Measurements from ENCODE around the gene SIPA1L2. TPM values are rescaled to one million over a fixed set of nuclear protein-coding genes. Genes with fewer than 3 reads are reported as not detected.

Gene SIPA1L2, protein sequence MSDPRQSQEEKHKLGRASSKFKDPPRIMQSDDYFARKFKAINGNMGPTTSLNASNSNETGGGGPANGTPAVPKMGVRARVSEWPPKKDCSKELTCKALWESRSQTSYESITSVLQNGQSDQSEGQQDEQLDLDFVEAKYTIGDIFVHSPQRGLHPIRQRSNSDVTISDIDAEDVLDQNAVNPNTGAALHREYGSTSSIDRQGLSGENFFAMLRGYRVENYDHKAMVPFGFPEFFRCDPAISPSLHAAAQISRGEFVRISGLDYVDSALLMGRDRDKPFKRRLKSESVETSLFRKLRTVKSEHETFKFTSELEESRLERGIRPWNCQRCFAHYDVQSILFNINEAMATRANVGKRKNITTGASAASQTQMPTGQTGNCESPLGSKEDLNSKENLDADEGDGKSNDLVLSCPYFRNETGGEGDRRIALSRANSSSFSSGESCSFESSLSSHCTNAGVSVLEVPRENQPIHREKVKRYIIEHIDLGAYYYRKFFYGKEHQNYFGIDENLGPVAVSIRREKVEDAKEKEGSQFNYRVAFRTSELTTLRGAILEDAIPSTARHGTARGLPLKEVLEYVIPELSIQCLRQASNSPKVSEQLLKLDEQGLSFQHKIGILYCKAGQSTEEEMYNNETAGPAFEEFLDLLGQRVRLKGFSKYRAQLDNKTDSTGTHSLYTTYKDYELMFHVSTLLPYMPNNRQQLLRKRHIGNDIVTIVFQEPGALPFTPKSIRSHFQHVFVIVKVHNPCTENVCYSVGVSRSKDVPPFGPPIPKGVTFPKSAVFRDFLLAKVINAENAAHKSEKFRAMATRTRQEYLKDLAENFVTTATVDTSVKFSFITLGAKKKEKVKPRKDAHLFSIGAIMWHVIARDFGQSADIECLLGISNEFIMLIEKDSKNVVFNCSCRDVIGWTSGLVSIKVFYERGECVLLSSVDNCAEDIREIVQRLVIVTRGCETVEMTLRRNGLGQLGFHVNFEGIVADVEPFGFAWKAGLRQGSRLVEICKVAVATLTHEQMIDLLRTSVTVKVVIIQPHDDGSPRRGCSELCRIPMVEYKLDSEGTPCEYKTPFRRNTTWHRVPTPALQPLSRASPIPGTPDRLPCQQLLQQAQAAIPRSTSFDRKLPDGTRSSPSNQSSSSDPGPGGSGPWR (N-terminal part only)
- 36.7 TPM for total RNA-seq

GRCh38 chr1:232630047-232630893, at the start of gene SIPA1L2:
TSS of gene SIPA1L2 (minus strand) at chr1:232630133. CDS start at chr1:232515339, 114,794 bp downstream.
- peak; percentile 93 for DNase-seq

GRCh38 chr1:232678185-232678886, 48.4 kb upstream of the SIPA1L2 start:
- no peak for DNase-seq

GRCh38 chr1:232676307-232676706, 46.4 kb upstream of the SIPA1L2 start:
- DNase-seq: no peak

- DNase-seq: no peak
Measured at GRCh38 chr1:232675898-232676297, 46.0 kb upstream of the SIPA1L2 start.

DNA sequence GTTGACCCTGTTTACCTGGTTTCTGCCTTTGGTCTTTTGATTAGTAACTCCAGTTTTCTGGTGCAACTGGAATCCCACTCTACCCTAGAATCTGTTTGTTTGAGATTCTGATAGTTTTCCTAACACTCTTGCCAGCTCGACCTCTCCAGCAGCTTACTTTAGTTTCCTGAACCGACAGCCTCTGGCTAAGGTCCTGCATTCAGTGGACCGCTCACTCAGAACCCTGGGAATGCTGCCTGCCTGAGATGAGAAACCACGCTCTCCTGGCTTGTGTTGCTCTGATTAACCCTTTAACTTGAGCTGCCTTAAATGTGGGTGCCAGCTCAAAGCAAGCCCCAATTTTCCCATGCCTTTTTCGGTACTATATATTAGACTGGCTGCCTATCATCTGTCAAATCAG, 45.3 kb upstream of the SIPA1L2 start:
- no peak for DNase-seq

- DNase-seq: no peak
Measured at GRCh38 chr1:232673256-232673655, 43.3 kb upstream of the SIPA1L2 start.

- DNase-seq: no peak
Measured at GRCh38 chr1:232669981-232670747, 40.2 kb upstream of the SIPA1L2 start.

DNA sequence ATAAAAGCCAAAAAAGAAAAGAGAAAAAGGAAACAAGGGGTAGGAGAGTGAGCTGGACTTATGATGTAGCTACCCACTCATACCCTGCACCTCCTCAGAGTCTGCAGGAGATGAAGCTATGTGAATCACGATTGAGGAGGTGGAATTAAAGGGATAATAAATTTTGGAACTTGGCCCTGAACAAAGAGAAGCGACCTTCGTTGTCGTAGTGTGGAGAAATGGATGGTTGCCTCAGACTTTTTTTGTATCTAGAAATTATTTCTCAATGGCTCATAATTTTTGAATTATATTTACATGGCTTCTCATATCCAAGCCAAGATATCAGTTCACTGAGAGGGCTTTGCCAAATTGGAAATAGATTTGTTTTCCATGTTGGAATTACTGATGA, 37.8 kb upstream of the SIPA1L2 start:
- no peak for DNase-seq

GRCh38 chr1:232667094-232667777, 37.3 kb upstream of the SIPA1L2 start:
- no peak for DNase-seq

DNA sequence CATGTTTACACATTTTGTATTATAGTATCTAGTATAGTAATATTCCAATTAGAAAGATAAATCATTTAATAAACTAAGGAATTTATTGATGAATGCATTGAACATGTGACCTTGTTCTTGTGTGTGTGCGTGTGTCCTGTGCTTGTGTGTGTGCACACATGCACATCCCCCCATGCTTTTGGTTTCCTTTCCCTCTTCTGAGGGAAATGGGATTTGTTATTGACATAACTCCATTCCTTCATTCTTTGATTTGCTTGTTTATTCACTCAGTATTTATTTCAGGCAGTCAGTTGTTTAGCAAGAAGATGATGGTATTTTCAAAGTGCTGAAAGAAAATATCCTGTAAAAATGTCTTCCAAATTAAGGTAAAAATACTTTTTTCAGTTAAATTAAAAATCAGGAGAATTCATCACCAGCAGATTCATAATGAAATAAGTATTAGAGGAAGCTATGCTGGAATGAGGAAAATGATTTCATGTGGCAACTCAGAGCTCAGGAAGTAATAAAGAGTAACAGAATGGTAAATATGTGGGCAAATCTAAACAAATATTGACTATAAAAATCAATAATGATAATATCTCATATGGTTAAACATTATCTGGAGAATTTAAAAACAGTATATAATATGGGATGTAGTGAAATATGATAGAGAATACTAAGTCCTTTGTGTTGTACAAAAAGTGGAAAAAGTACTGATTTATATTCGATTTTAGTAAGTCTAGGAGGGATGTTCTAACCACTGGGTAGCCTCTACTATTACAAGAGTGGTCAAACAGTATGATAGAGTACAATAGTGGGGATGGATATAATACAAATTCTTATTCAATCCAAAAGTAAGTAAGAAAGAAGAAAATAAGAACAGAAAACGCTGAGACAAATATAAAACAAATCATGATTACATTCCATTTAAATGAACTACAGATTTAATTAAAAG, 35.2 kb upstream of the SIPA1L2 start:
- no peak for DNase-seq

GRCh38 chr1:232662910-232663309, 33.0 kb upstream of the SIPA1L2 start:
- DNase-seq: no peak

- no peak for DNase-seq
Measured at GRCh38 chr1:232658386-232658785, 28.5 kb upstream of the SIPA1L2 start.

- no peak for DNase-seq
Measured at GRCh38 chr1:232657426-232658005, 27.6 kb upstream of the SIPA1L2 start.

- no peak for DNase-seq
Measured at GRCh38 chr1:232655746-232656085, 25.8 kb upstream of the SIPA1L2 start.

DNA sequence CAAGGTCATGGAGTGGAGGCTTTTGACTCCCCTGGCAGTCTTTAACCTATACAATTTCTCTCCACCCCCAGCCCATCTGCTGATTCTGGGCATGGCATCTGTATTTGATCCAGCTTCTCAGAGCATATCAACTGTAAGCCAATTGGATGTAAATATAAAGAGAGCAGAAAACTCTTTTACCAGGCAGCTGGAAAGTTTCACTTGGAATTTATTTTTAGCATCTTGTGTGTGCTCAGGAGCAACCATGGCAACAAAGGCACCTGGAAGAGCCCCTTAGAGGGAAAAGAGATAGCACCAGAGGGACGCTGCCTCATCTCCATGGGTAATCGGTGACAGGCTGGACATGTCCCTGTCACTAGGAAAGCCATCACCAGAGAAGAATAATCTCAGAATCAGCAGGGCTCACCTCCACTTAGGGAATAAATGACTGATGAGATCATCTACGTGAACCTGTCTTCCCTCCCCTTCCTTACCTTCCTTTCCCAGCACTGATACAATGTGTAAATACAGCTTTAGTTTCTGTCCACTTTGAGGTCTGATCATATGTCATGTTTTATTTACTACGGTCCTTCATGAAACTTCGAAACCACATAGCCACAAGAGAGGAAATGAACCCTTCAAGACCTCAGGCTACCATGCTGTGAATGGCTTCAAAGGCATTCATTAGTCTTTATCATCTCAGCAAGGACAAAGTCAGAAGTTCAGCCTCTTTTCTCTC, 25.3 kb upstream of the SIPA1L2 start:
- no peak for DNase-seq

- no peak for DNase-seq
Measured at GRCh38 chr1:232653789-232654188, 23.9 kb upstream of the SIPA1L2 start.

GRCh38 chr1:232650845-232651244, 20.9 kb upstream of the SIPA1L2 start:
- DNase-seq: no peak

DNA sequence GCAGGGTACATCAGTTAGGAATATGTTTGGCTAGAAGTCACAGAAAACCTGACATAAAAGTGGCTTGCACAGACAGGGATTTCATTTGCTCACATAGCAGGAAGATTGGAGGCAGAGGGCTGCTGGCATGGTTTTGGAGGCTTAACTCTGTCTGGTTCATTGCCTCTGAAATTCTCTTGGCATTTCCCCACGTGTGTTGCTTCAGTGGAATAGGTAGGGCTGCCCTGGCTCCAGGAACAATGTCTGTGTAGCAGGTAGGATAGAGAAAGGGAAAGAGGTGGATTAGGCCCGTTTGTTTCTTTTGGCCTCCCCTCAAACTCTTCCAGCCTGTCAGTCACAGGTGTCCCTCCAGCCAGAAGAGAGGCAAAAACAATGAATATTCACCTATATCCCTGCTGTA, 20.5 kb upstream of the SIPA1L2 start:
- no peak for DNase-seq

Measured in occipital lobe (tissue), 2 donors.